HG02852 (cell line): ENCODE results near the gene PTCH1.

Source experiments
- ATAC-seq: cut with Tn5 transposase; IDR thresholded peaks from one replicate; pipeline ENCODE4 v1.9.1; 2021; ENCODE audit warnings: mild to moderate bottlenecking, moderate library complexity; ENCODE audit not compliant: unreplicated experiment

Gene PTCH1

DNA sequence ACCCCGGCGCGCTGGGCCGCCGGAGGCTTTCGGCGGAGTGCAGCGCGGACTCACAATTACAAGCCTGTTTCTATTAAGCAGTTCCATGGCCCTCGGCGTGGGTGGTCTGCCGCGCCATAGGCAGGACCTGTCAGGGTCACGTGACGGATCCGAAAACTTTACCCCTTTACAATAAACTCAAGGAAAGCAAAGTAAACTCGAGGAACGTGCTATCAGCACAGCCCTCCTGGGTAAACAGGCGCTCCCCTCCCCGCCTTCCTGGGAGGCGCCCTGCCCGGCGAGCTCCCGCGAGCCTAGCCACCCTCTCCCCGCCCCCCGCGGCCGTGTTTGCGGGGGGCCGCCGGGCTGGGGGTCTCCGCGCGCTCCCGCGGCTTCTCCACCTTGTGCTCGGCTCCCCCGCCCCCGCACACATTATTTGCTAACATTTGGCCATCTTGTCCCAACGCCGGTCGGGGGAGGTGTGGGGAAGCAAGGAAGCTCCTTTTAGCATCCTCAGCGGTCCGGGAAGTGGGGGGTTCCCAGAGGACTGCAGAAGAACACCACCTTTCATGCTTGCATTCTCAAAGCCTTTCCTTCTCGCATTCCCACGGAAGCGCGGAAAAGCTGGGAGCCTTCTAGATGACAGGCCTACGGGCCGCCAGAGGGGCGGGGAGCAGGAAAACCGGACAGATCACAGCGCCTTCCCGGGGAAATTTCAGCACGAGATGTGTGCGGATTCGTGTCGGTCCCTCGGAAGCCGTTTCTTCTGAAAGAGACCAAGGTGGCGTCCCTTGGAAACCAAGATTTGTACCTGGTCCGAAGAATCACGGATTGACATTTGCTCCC is at the start of gene PTCH1:
TSS of gene PTCH1 (minus strand) at position 238 of the 825 bp plus-strand sequence.
- no peak for ATAC-seq

DNA sequence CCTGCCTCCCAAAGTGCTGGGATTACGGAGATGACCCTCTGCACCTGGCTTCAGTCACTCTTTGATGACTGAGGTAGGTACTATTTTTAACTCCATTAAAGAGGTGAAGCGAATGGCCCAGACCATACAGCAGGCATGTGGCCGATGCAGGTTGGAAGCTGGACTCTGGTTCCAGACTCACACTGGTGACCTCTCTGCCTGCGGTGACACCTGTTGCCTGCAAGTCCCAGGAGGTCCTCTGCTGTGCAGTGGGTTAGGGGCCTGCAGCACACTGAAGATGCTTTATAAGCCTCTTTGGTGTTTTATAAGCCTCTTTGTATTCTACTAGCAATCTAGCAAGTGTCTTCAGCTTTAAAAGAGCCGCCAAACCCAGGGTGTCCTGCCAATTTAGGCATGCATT is 49.2 kb upstream of the PTCH1 start:
- no peak for ATAC-seq

DNA sequence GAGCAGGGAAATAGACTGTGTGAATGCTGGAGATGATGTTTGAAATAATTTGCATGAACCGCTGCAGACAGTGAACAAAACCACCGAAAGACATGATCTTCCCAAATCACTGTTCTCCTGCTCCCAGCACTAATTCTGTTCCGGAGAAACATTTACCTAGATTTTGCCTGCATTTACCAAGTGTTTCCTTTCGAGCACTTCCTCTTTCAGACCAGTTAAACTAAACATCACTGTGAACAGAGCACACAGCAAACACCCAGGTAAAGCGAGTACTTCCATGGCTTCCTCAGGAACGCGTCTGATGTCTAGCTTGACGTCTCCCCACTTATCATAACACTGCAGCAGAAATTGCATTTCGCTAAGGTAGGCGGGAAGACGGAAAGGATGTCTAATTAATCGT is 45.1 kb upstream of the PTCH1 start:
- no peak for ATAC-seq

DNA sequence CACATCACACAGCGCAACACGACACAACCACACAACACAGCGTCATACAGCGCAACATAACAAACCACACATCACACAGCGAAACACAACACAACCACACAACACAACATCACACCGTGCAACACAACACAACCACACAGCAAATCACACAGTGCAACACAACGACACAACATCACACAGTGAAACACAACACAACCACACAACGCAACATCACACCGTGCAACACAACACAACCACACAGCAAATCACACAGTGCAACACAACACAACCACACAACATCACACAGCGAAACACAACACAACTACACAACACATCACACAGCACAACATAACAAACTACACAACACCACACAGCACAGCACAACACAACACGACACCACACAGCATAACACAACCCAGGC is 40.4 kb upstream of the PTCH1 start:
- no peak for ATAC-seq

DNA sequence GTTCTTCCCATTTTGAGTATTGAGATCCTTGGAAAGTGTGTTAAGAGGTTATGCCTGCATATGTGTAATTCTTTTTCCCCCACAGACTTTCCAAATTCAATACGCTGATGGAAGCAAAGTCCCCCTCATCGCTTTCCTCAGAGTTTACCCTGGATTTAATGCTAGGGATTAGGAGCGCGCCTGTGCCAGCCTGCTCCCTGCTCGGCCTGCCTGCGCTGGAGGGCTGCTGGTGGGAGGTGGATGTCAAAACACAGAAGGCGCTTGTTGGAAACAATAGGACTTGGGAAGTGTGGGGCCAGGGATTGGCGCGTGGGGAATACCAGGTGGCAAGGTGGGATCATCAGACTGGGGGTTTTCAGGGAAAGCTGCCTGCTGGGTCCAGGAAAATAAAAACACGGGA is 39.8 kb upstream of the PTCH1 start:
- ATAC-seq, result no peak

DNA sequence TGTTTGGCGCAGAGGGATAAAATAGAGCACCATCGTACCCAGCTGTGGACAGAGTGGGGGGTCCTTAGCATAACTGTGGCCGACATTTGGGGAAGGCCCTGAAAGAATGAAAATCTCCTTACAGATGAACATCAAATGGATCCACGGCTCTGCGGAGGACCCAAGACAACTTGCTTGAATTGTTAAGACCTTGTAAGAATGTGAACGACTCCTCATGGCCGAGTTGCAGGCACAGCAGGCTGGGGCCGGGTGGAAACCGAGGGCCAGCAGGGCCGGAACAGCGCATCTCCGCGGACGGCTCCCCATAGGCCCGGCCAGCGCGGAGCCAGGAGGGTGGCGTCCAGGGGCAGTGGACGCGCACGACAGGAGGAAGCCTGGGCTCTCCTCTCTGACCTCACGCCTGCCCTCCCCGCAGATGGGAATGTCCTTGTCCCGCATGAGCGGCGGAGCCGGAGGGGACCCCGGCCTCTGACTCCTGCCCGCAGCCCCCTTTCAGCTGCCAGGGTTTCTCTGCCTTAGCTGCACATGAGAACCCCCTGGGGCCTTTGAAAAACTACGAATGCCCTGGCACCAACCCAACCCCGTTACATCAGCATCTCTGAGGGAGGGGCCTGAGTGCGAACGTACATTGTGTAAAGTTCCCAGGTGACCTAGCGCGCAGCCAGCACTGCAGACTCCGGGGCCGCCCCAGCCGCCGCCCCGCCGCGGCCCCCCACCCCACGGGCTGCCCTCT is 36.2 kb upstream of the PTCH1 start:
- ATAC-seq, result no peak

DNA sequence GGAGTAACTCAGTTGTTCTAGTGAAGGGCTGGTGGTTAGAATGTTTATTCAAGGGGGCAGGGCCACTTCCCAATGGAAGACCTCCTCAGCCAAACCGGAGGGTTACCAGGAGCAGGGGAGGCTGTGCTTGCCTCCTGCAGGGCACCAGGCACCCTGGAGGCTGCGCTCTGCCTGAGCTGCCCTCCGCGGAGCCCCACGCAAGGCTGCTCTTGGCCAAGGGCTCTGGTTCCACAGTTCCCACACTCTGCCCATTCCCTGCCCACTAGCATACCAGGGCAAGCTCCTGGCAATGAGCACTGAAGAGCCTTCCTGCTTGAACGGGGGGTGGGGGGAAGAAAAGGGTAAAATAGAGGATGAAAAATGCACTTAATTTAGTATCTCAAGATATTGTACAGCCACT is 35.5 kb upstream of the PTCH1 start:
- ATAC-seq, result no peak

DNA sequence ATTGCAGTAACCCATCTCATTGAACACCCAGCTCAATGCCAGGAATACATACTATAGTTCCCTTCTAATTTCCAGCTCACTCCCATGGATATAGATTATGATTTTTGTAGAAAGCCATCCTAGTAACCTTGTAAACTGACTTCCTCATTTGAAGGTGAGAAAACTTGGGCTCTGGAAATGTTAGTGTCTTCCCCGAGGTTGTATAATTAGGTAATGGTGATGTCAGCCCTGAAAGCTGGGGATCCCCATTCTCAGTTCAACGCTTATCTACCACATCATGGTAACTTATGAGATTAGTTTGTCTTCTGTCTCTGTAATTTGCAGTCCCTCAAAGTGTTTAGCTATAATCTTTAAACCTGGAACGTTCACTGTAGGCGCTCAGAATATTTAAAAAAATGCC is 34.6 kb upstream of the PTCH1 start:
- ATAC-seq, result no peak

DNA sequence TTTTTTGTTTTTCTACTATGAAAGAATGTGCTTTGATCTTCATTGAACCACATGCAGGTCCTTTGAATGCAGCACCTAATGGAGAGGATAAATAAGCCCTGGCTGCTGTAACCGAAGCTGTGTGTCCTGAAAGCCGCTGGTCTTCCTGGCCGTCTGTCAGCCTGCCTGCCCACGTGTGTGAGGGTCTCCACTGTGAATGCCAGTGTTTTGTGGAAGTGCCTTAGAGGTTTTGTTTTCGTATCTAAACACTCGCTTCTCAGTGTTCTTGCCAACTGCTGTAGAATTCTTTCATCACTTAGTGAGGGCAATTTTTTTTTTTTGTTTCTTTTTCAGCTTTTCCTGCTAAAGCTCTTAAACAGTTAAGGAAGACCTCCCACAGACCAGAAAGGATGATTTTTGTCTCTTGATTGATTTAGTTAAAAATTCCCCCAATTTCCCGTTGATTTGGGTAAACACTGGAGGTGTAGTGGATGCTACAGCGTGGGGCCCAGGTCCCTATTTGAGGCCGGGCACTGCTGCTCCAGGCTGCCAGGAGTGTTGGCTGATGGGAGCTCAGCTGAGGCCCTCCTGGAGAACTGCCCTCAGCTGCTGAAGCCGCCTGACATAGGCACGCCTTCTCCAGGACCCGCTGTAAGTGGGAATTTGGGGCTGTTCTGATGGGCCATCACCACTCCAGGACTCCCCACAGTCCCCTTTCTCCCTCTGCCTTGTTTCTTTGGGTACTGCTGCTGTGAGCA is 29.2 kb upstream of the PTCH1 start:
- no peak for ATAC-seq

DNA sequence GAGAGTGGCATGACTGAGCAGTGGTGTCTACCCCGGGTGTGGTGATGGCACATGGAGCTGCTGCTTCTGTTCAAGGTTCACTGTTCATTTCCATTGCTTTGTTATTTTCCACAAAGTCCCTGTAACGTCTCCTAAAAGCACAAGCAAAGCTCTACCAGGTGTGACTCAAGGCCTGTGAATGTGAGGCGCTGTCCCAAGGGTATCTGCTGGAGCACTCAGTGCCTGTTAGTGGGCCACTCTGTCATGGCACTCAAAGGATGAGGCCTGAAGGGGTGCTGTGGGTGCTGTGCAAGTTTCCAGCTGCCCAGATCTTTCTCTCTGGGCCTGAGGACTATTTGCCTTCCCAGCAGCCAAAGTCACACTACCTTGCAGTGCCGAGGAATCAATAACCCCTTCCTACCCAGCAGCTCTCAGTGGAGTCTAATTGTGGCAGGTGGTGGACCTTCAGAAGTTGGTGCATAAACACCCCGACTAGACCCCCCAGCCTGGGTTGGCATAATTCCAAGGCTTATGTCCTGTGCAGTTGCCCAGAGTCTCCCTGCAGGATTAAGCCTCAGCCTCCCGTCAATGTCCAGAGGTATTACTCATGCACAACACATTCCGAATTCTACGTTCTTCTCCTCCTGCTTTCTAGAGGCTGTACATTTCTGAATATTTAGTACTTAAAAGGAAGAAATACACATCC is 17.4 kb upstream of the PTCH1 start:
- ATAC-seq, result no peak

DNA sequence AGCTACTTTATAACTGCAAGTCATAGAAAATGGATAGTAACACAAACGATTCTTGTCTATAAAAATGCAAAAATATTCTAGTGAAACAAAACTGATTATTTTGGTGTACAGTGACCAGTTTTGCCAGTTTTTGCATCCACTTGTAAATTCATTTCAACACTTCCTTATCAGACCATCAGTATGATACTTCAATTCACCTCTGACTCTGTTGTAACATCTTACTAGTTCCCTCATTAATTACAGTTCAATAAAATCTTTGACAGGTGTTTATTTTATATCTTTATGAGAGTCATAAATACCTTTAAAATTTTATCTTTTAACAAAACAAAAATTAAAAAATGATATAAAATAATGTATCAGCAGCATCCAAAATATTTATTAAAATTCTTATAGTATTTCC is 13.1 kb upstream of the PTCH1 start:
- ATAC-seq, result no peak

DNA sequence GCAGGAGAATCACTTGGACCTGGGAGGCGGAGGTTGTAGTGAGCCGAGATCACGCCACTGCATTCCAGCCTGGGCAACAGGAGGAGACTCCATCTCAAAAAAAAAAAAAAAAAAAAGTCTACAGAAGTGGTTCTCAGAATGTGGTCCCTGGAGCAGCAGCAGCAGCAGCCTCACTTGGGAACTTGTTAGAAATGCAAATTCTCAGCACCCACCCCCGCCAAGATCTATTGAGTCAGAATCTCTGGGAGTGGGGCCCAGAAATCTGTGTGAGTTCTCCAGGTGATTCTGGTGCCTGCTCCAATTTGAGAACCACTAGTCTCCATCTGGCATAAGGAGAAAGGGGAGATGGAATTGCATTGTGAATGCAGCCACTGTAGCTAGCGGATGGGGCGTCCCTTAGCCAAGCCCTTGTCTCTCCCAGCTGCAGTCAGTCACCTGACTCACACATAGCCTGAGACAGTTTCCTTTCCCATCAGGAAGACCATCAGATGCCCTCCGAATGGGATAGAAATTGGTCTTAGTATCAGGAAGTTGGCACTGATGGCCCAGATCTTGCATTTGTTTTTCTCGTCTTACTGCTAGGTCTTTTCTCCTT is 12.2 kb upstream of the PTCH1 start:
- no peak for ATAC-seq

DNA sequence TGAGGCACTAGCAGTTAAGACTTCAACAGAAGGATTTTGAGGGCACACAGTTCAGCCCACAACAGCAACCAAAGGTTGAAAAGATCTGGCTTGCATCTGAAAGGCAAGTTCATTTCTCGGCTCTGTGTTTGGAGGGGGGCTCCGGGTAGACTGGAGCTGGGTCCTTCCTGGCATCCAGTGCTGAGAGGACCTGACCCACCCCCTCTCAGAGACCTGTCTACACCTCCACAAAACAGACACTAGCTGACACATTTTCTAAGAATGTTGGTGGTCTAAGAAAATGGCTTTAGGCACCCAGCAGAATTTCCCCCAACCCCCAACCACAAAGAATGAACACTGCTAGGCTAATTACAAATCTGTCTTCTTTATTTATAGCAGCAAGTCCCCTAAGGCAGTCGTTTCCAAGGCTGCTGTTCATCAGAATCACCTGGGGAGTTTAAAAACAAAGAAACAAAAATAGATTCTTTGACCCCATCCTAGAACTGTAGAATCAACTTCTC is 6.2 kb upstream of the PTCH1 start:
- no peak for ATAC-seq

DNA sequence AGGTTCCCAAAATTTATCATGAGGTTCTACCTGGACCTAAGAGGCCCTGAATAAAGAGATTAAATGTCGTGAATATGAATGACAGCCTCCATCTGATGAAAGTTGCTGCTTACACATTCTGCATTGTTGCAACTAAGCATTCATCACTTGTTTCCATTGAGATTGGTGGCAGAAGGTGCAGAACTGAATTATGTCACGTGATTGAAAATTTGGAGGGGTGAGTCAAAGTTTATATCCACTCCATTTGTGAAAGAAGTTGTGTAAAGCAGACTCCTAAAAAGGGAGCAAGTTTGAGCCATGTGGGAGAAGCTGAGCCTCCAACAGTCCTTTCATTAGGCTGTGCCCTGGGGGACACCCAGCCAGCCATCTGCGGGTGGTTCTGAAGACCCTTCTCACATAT is 4.9 kb upstream of the PTCH1 start:
- ATAC-seq, result no peak

DNA sequence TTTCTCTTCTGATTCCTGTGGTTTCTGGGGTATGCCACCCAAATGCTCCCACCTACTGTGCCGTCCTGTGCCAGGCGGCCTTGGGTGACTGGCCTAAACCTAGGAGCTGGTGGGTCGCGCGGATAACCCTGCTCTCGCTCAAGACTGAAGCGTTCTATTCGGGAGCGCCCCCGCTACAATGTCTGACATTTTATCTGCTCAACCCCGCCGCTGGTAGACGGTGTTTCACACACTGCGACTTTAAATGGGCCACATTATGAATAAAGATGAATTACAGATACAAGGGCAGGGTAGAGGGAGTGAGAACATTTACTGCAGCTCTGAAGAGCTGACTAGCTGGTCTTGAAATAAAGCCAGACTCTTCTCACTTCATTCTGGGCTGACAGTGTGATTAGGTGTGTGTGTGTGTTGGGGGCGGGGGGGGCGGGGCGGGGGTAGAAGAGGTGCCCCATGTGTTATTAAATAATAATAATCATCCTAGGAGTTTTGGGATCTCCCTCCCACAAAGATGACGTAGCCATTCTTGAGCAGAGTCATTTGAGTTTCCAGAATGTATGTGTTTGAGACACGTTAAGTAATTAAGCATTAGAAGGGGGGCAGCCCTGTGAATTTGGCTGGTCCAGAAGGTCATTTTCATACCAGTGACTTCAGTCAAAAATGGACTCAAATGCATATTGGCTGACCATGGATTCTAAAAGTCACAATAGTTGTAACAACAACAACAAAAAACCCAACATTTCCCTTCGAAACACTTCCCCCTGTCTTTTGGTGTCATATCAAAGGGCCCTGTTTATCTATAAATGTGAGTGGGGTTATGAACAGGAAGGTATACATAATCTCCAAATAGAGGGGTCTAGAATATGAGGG is 1.0 kb upstream of the PTCH1 start:
- no peak for ATAC-seq

DNA sequence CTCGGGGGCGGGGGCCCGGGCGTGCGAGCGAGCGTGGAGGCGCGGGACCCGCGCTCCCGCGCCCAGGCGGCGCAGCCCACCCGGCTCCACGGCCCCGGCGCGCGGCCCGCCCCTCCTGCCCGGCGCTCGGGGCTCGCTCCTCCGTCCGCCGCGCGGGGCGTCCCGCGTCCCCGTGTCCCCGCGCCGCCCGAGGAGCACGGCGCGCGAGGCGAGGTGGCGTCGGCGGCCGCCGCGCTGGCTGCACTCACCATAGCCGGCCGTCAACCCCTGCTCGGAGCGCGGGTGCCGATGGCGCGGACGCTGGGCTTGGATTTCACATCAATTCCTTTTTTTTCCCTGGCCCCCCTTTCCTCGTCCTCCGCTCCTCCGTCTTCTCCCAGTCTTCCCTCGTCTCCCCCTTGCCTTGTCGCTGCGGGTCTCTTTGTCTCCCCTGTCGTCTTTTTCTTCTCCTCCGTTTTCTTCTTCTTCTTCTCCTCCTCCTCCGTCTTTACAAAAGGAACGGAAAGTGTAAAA is 494 bp downstream of the PTCH1 start:
- ATAC-seq, result no peak

DNA sequence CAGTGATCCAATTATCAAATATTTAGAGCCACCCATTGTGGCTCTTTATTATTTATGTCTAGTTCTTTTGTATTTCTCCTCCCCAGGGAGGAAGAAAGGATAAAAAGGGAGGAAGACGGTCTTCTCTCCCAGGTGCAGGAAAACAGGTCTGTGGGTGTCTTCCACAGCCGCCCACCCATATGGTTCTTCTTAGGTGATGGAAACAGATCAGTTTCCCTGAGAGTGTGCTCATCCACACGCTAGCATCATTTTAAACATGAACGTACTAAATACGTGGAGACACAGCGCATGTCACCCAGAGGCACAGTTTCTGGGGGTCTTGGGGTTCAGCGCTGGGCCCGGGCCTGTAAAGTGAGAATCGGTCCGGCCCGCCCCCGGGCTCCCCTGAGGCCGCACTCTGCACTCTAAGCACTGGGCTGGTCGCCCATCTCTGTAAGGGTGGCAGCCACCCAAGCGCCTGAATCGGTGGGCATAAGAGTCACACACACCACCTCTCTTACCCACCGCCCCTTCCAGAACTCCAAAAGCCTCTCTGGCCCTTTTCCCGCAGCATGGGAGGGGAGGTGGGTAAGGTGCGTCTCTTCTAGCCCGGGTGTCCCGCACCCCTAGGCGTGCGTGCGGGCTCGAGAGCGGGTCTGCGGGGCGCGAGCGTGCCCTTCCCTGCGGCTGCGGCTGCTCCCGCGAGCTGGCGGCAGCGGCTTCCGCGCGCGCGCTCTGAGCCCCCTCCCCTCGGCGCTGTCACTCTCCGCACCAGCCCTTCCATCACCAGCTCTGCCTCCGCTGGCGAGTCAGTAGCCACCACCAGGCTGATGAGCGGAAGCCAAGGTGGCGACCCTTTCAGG is 1.3 kb downstream of the PTCH1 start:
- no peak for ATAC-seq

DNA sequence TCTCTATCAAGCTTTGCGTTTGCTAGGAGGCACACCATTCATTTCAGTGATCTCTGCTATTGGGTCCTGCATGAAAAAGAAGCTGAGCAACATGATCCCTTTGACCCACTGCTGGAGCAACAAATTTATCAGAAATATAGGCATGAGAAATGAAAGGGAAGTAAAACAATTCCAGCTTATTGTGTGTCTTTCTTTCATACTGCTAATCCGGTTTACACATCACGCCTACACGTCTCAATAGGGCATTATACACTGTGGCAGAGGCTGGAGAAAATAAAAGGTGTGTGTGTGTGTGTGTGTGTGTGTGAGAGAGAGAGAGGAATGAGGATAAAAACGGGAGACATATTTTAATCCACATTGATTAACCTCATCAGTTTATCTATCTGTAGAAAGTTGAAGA is 2.4 kb downstream of the PTCH1 start:
- no peak for ATAC-seq

DNA sequence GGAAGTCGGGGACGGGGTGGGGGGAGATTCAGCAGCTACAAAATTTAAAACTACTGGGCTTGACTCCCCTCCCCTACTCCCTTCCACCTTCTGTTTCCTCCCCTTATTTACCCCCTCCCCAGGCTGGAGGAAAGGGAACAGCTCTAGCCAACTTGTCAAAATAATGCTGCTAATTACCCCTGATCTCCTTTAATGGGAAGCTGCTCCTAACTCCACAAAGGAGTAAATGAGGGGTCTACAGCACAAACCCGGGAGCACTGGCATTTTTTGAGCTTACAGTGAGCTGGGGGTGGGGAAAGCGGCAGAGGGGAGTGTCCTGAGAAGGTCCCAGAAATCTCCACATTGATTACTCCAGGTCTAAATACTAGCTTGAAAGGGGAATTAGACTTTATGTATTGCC is 3.1 kb downstream of the PTCH1 start:
- ATAC-seq, result no peak
